Adrenal gland (tissue), 12 donors: ENCODE results near the gene ZNF785. TPM values are rescaled to one million over a fixed set of nuclear protein-coding genes. Genes with fewer than 3 reads are reported as not detected.
"Not testable (repeated sequence)": the region's sequence is repeated elsewhere in the genome, so short reads cannot be mapped to it uniquely, and the experiment has no call there.

Experiments
- DNase-seq, 7 donors: peaks; one replicate each; pipeline ENCODE4 v3.0.0-alpha.2; 2019 to 2020
- H3K27ac ChIP-seq, 5 donors: fragments of 200-600 bp; sonication (generic) in 4 of 5; 1 replicate in 3 of 5; 2 replicates in 2 of 5; pipeline versions ENCODE4 v1.5.1 to v1.8.0; 2016 to 2020; ENCODE audit warnings: mild to moderate bottlenecking in 1 of 5
- H3K27me3 ChIP-seq: fragments of 200-600 bp; 2 replicates; pipeline ENCODE4 v1.8.0; 2021
- H3K36me3 ChIP-seq, 2 donors: fragments of 200-600 bp; replicated peaks in 1 of 2; 1 replicate in 1 of 2; 2 replicates in 1 of 2; pipeline versions ENCODE4 v1.5.1 to v1.8.0; 2018 to 2022
- H3K4me1 ChIP-seq, 2 donors: fragments of 200-600 bp; replicated peaks in 1 of 2; 1 replicate in 1 of 2; 2 replicates in 1 of 2; pipeline versions ENCODE4 v1.5.1 to v1.8.0; 2018 to 2021
- H3K4me3 ChIP-seq, 4 donors: fragments of 200-600 bp; sonication (generic) in 3 of 4; one replicate each; pipeline ENCODE4 v1.5.1; 2016 to 2018
- H3K9me3 ChIP-seq, 3 donors: fragments of 200-600 bp; sonication (generic) in 1 of 3; replicated peaks in 1 of 3; 1 replicate in 2 of 3; 2 replicates in 1 of 3; pipeline versions ENCODE4 v1.5.1 to v1.8.0; 2016 to 2021
- POLR2A ChIP-seq, 2 donors: fragments of 450-650 bp; IDR thresholded peaks; one replicate each; pipeline ENCODE4 v1.6.1; 2017; ENCODE audit warnings: antibody characterized with exemption in 2 of 2, mild to moderate bottlenecking in 2 of 2, moderate library complexity in 1 of 2
- WGBS, 4 donors: extraction: QIAGEN DNeasy Blood & Tissue Kit in 2 of 4; methylation state at CpG; one replicate each; pipeline versions ENCODE4 v1.1.5 to v1.1.7; 2013 to 2017; 5-methylcytosine and 5-hydroxymethylcytosine counted together
- intact Hi-C, 2 donors: fragments of 100-400 bp; cut with DNase I; formaldehyde crosslinking; loops; one replicate each; pipeline versions ENCODE4 v1.14.1 to v1.15.0; 2022 to 2023
- polyA plus RNA-seq, 3 donors: library from polyadenylated mRNA; stranded (reverse); fragments of 200-250 nt in 2 of 3; fragments of 350-450 nt in 1 of 3; fragmentation: Illumina TruSeq in 1 of 3; extraction: RNeasy Lipid Tissue Mini Kit (QIAGEN cat#74804) in 1 of 3; gene quantifications; one replicate each; pipeline ENCODE4 v1.2.3, GENCODE V29; 2013 to 2014
- total RNA-seq, 9 donors: library from RNA; depleted of rRNA in 4 of 9; stranded (reverse); fragments of >200 nt in 4 of 9; fragments of 120-200 nt in 1 of 9; fragmentation: NEBNext Ultra II Directional in 1 of 9; extraction: Animal tissue kit (Norgen Biotek cat#: 25700) in 1 of 9; gene quantifications; one replicate each; pipeline versions ENCODE4 v1.1.0 to v1.2.4, GENCODE V29; 2013 to 2023
- TF ChIP-seq, protein P1 (sequence below), 6 experiments: fragments of 450-650 bp in 4 of 6; fragments of 200-600 bp in 2 of 6; sonication (generic) in 1 of 6; IDR thresholded peaks; 1 replicate in 5 of 6; 2 replicates in 1 of 6; pipeline versions ENCODE4 v1.5.1 to v1.8.0; 2016 to 2021; ENCODE audit warnings: antibody characterized with exemption in 6 of 6, mild to moderate bottlenecking in 2 of 6, moderate library complexity in 1 of 6
- donor health status: healthy with polysubstance abuse.
- donor health status: Bipolar disorder and iron deficiency.
- donor health status: DM: yes; HTN: yes; CAD: no.
- donor health status: DM: no; HTN: no; CAD: no.
- donor health status: DM: no; HTN: no; CAD: no.
- donor health status: DM: yes; HTN: yes; CAD: no.

ZNF785 gene
- total and polyA plus RNA-seq, 12 donors: 3.4 to 37.0 (median 13.0) TPM

DNA sequence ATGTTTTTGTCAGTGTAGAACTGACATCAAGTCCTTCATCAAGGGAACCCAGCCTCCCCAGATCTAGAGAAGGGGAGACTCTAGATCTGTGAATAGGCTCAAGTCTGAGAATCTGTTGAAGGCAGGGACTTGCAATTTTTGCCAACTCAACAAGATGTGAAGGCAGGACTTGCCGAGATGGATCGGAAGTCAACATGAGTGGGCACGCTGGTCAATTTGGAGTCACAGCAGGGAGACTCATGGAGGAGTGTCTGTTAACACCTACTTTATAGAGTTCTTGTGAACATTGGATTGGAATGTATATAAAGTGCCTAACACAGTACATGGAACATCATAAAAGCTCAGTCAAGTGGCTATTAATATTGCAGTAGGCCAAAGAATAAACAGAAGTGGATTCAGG lies 14.7 kb upstream of the ZNF785 start:
- TF ChIP-seq, protein P1, sequence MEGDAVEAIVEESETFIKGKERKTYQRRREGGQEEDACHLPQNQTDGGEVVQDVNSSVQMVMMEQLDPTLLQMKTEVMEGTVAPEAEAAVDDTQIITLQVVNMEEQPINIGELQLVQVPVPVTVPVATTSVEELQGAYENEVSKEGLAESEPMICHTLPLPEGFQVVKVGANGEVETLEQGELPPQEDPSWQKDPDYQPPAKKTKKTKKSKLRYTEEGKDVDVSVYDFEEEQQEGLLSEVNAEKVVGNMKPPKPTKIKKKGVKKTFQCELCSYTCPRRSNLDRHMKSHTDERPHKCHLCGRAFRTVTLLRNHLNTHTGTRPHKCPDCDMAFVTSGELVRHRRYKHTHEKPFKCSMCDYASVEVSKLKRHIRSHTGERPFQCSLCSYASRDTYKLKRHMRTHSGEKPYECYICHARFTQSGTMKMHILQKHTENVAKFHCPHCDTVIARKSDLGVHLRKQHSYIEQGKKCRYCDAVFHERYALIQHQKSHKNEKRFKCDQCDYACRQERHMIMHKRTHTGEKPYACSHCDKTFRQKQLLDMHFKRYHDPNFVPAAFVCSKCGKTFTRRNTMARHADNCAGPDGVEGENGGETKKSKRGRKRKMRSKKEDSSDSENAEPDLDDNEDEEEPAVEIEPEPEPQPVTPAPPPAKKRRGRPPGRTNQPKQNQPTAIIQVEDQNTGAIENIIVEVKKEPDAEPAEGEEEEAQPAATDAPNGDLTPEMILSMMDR (IDR thresholded peaks at IDR 0.05): no peak
- no peak for TF ChIP-seq POLR2A (IDR thresholded peaks at IDR 0.05)
- intact Hi-C loops: no loop called here
- Histone ChIP-seq H3K27me3 (no peaks in the 10 kb centered on the region), H3K4me1 (peaks cover 9 to 21% of the 10 kb centered on the region in 2 donors), H3K36me3 (peaks cover 0 to 19% of the 10 kb centered on the region in 2 donors), H3K4me3 (no peak overlapping the region), H3K9me3 (no peaks in the 10 kb centered on the region), H3K27ac (no peak overlapping the region)
- 93 to 98% (median 95%) methylated on average over 3 of the region's 3 CpGs for WGBS, 4 donors
- DNase-seq: no peak

DNA sequence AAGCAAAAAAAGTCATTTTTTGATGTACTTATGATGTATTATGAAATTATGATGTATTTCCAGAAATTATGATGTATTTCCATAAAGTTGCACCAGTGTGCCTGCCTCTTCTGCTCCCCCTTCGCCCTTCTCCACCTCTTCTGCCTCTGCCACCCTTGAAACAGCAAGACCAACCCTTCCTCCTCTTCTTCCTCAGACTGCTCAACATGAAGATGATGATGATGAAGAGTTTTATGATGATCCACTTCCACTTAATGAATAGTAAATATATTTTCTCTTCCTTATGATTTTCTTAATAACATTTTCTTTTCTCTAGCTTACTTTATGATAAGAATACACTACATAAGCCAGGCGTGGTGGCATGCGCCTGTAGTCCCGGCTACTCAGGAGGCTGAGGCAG lies 7.4 kb upstream of the ZNF785 start:
- WGBS, 4 donors: 94 to 96% (median 96%) methylated on average over 4 of the region's 4 CpGs
- TF ChIP-seq, protein P1 (IDR thresholded peaks at IDR 0.05): no peak
- TF ChIP-seq POLR2A (IDR thresholded peaks at IDR 0.05): no peak
- intact Hi-C loops: no loop called here
- Histone ChIP-seq H3K27me3 (no peaks in the 10 kb centered on the region), H3K27ac (no peak overlapping the region), H3K36me3 (no peaks in the 10 kb centered on the region), H3K4me3 (no peak overlapping the region), H3K4me1 (no peaks in the 10 kb centered on the region), H3K9me3 (no peaks in the 10 kb centered on the region)
- DNase-seq: no peak

DNA sequence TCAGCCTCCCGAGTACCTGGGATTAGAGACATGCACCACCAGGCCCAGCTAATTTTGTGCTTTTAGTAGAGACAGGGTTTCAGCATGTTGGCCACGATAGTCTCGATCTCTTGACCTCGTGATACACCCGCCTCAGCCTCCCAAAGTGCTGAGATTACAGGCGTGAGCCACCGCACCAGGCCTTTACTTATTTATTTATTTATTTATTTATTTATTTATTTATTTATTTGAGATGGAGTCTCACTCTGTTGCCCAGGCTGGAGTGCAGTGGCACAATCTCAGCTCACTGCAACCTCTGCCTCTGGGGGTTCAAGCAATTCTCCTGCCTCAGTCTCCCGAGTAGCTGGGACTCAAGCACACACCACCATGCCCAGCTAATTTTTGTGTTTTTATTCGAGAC lies 5.4 kb upstream of the ZNF785 start:
- H3K36me3 ChIP-seq, H3K4me3 ChIP-seq, DNase-seq, H3K9me3 ChIP-seq, H3K4me1 ChIP-seq, intact Hi-C loops, H3K27me3 ChIP-seq, H3K27ac ChIP-seq: not testable (repeated sequence)
- 94 to 97% (median 96%) methylated on average over 9 of the region's 9 CpGs for WGBS, 4 donors

DNA sequence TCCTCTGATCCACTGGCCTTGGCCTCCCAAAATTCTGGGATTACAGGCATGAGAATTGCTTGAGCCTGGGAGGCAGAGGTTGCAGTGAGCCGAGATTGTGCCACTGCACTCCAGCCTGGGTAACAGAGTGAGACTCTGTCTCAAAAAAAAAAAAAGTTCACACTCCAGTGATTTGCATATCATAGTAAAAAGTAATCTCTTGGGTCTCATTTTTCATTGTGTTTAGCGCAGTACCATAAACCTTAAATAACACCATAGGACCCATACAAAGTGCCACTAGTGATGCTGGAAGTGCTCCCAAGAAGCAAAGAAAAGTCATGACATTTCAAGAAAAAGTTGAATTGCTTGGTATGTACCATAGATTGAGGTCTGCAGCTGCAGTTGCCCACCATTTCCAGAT lies 4.1 kb upstream of the ZNF785 start:
- DNase-seq, H3K9me3 ChIP-seq, H3K4me3 ChIP-seq, H3K4me1 ChIP-seq, H3K27me3 ChIP-seq, H3K27ac ChIP-seq, H3K36me3 ChIP-seq, intact Hi-C loops: not testable (repeated sequence)
- 95 to 100% (median 99%) methylated on average over 2 of the region's 2 CpGs for WGBS, 4 donors

DNA sequence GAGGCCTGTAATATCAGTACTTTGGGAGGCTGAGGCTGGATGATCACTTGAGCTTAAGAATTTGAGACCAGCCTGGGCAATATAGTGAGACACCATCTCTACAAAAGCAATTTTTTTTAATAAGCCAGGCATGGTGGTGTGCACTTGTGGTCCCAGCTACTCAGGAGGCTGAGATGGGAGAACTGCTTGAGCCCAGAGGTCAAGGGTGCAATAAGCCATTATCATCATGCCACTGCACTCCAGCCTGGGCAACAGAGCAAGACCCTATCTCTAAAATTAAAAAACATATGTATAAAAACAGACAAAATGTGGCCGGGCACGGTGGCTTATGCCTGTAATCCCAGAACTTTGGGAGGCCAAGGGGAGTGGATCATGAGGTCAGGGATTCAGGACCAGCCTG lies 3.2 kb upstream of the ZNF785 start:
- WGBS, 4 donors: 89 to 97% (median 95%) methylated on average over 2 of the region's 2 CpGs
- Histone ChIP-seq H3K4me1 (peaks cover 10 to 13% of the 10 kb centered on the region in 2 donors), H3K36me3 (no peaks in the 10 kb centered on the region), H3K9me3 (no peaks in the 10 kb centered on the region), H3K4me3 (no peak overlapping the region), H3K27ac (no peak overlapping the region), H3K27me3 (no peaks in the 10 kb centered on the region)
- no peak for DNase-seq
- intact Hi-C loops: no loop called here
- TF ChIP-seq POLR2A (IDR thresholded peaks at IDR 0.05): no peak
- TF ChIP-seq, protein P1 (IDR thresholded peaks at IDR 0.05): no peak
